GM12878 (cell line): Measurements from ENCODE around the gene MYO1E. TPM values are rescaled to one million over a fixed set of nuclear protein-coding genes. Genes with fewer than 3 reads are reported as not detected.

ENCODE experiments used
- ATAC-seq: fragments of 200-7000 bp; cut with Tn5 transposase; 3 replicates; pipeline ENCODE4 v1.9.1; 2020; ENCODE audit warnings: mild to moderate bottlenecking, moderate library complexity
- BruUV-seq: library from RNA; stranded (reverse); fragments of 400-500 nt; replicated peaks from 2 replicates; lab custom pipeline; 2021; lab: Mats Ljungman, UMichigan
- CTCF ChIA-PET: fragments of 300-600 bp; sonication (Branson Sonifier 250); formaldehyde crosslinking; extraction: SDS; loops from one replicate; lab custom pipeline; 2021; ENCODE audit warnings: inconsistent platforms; lab: Yijun Ruan, JAX
- POLR2A ChIA-PET: fragments of 350-600 bp; formaldehyde crosslinking; extraction: SDS; loops from one replicate; lab custom pipeline; 2021; ENCODE audit warnings: inconsistent platforms; lab: Charles Lee
- RAD21 ChIA-PET: fragments of 300-600 bp; sonication (Branson Sonifier 250); formaldehyde crosslinking; loops from one replicate; lab custom pipeline; 2023; ENCODE audit warnings: antibody characterized with exemption; ENCODE audit not compliant: unreplicated experiment; lab: Charles Lee
- SMC1A ChIA-PET: fragments of 300-600 bp; sonication (Branson Sonifier 250); formaldehyde crosslinking; loops from one replicate; lab custom pipeline; 2023; ENCODE audit not compliant: unreplicated experiment, uncharacterized antibody; lab: Charles Lee
- DNase-seq: peaks from one replicate; pipeline ENCODE4 v3.0.0-alpha.2; 2011; ENCODE audit warnings: low read depth, low spot score
- FAIRE-seq: peaks from 3 replicates; lab custom pipeline; 2011; peaks lifted over from hg19 to GRCh38; lab: Jason Lieb, UNC
- H2AFZ ChIP-seq: 2 replicates; pipeline ENCODE4 v1.6.0; 2011; ENCODE audit warnings: low read depth, low read length, control low read depth; ENCODE audit not compliant: control insufficient read depth
- H3K27ac ChIP-seq: 2 replicates; pipeline ENCODE4 v1.5.1; 2011; ENCODE audit warnings: control low read depth; ENCODE audit not compliant: control insufficient read depth, insufficient read depth
- H3K27me3 ChIP-seq, 2 experiments: replicated peaks in 1 of 2; 2 replicates each; pipeline versions ENCODE4 v1.6.0 to v1.6.1; 2011; ENCODE audit warnings: low read length in 1 of 2; ENCODE audit not compliant: control insufficient read depth in 2 of 2, insufficient read depth in 2 of 2
- H3K36me3 ChIP-seq, 2 experiments: 2 replicates each; pipeline ENCODE4 v1.5.1; 2011; ENCODE audit warnings: low read length in 1 of 2; ENCODE audit not compliant: control insufficient read depth in 2 of 2, insufficient read depth in 2 of 2
- H3K4me1 ChIP-seq: 2 replicates; pipeline ENCODE4 v1.6.1; 2011; ENCODE audit warnings: mild to moderate bottlenecking, low read length, moderate library complexity, mixed read lengths; ENCODE audit not compliant: control insufficient read depth, insufficient read depth
- H3K4me2 ChIP-seq: 2 replicates; pipeline ENCODE4 v1.6.0; 2011; ENCODE audit warnings: control low read depth; ENCODE audit not compliant: control insufficient read depth, insufficient read depth
- H3K4me3 ChIP-seq: fragments of 200-600 bp; sonication (generic); 2 replicates; pipeline ENCODE4 v1.5.1; 2016
- H3K79me2 ChIP-seq: 2 replicates; pipeline ENCODE4 v1.6.0; 2011; ENCODE audit warnings: low read length; ENCODE audit not compliant: control insufficient read depth, insufficient read depth
- H3K9ac ChIP-seq: 2 replicates; pipeline ENCODE4 v1.8.0; 2011; ENCODE audit warnings: low read length, control low read depth, mixed read lengths; ENCODE audit not compliant: control insufficient read depth, insufficient read depth
- H3K9me3 ChIP-seq: replicated peaks from 3 replicates; pipeline ENCODE4 v1.5.1; 2011; ENCODE audit warnings: mild to moderate bottlenecking, low read length; ENCODE audit not compliant: control insufficient read depth, insufficient read depth
- H4K20me1 ChIP-seq: 2 replicates; pipeline ENCODE4 v1.6.0; 2011; ENCODE audit not compliant: control insufficient read depth, insufficient read depth
- ETV6 ChIP-seq, 2 experiments: fragments of 450-650 bp in 1 of 2; IDR thresholded peaks in 1 of 2; conservative IDR thresholded peaks in 1 of 2; 2 replicates each; pipeline ENCODE4 v1.6.1; 2014; ENCODE audit warnings: antibody characterized with exemption in 1 of 2, borderline replicate concordance in 1 of 2, low read depth in 1 of 2, mild to moderate bottlenecking in 1 of 2, moderate library complexity in 1 of 2
- EZH2 ChIP-seq: IDR thresholded peaks from 2 replicates; pipeline ENCODE4 v1.6.1; 2012; ENCODE audit warnings: low read depth, mild to moderate bottlenecking, control low read depth, inconsistent platforms, low read length, borderline replicate concordance; ENCODE audit not compliant: control insufficient read depth
- FOXK2 ChIP-seq: fragments of 450-650 bp; IDR thresholded peaks from 2 replicates; pipeline ENCODE4 v1.6.1; 2017; ENCODE audit warnings: mild to moderate bottlenecking, moderate library complexity
- FOXM1 ChIP-seq: IDR thresholded peaks from 2 replicates; pipeline ENCODE4 v1.6.1; 2012; ENCODE audit warnings: low read depth, mild to moderate bottlenecking, inconsistent platforms, low read length, moderate library complexity
- NFYA ChIP-seq: IDR thresholded peaks from 2 replicates; pipeline ENCODE4 v1.6.1; 2011; ENCODE audit warnings: low read depth, mild to moderate bottlenecking, low read length, improper control_type of control experiment, borderline replicate concordance
- RELB ChIP-seq: fragments of 450-650 bp; IDR thresholded peaks from 2 replicates; pipeline ENCODE4 v1.6.1; 2017; ENCODE audit warnings: low read depth, mild to moderate bottlenecking, moderate library complexity
- RFX5 ChIP-seq: IDR thresholded peaks from 2 replicates; pipeline ENCODE4 v1.6.1; 2011; ENCODE audit warnings: low read depth, low read length, improper control_type of control experiment
- SMARCA5 ChIP-seq: fragments of 450-650 bp; IDR thresholded peaks from 2 replicates; pipeline ENCODE4 v1.6.1; 2017; ENCODE audit warnings: mild to moderate bottlenecking
- WGBS: methylation state at CpG from one replicate; pipeline ENCODE4 v1.1.6; 2016; ENCODE audit warnings: low lambda C conversion rate; ENCODE audit not compliant: insufficient replicate concordance, insufficient coverage; ENCODE audit errors: missing lambda C conversion rate; 5-methylcytosine and 5-hydroxymethylcytosine counted together
- in situ Hi-C: fragments of 300-500 bp; cut with MboI; formaldehyde crosslinking; loops from 9 replicates; pipeline ENCODE4 v1.14.3; 2018; ENCODE audit warnings: mixed read lengths
- intact Hi-C: fragments of 100-400 bp; cut with micrococcal nuclease; formaldehyde crosslinking; loops from one replicate; pipeline ENCODE4 v1.14.2; 2022; ENCODE audit not compliant: unreplicated experiment
- polyA plus RNA-seq, 11 experiments: library from polyadenylated mRNA; depleted of rRNA in 4 of 11; unstranded in 6 of 11; stranded (reverse) in 5 of 11; fragments of >200 nt; fragmentation: Nextera tagmentation in 4 of 11; fragmentation: Illumina TruSeq in 1 of 11; extraction: Ambion mirVana in 4 of 11; extraction: Trizol in 1 of 11; gene quantifications; 1 replicate in 1 of 11; 2 replicates in 10 of 11; pipeline versions ENCODE4 v1.2.1 to v1.2.3, GENCODE V29; 2011 to 2016; ENCODE audit warnings: inconsistent platforms in 2 of 11, missing spikeins in 2 of 11, low read depth in 1 of 11
- total RNA-seq, 4 experiments: library from RNA; depleted of rRNA in 3 of 4; stranded (reverse); fragments of >200 nt in 3 of 4; fragmentation: Illumina TruSeq in 1 of 4; extraction: Trizol in 1 of 4; gene quantifications; 2 replicates each; pipeline versions ENCODE4 v1.2.1 to v1.2.3, GENCODE V29; 2013 to 2021

MYO1E gene
- total and polyA plus RNA-seq, 10 of the 15 experiments (the other 5 are each of a cell fraction or from before 2014, with no cell fraction given), result 10.3 to 266 (median 64.9) TPM

- H3K36me3 ChIP-seq, result peaks cover 0 to 8% of the 10 kb centered on the region in 2 experiments; a peak in 3 of 4 replicates
- H3K4me1 ChIP-seq, result peaks cover 17% of the 10 kb centered on the region
- BruUV-seq, result no TSS peak
- no peak overlapping the region for H3K9ac ChIP-seq
- in situ Hi-C loops, result no loop called here
- ChIA-PET POLR2A (interaction anchor here (0.9 kb wide), 1 partner anchor 11 kb away, joined by 3 read pairs; no protein-coding TSS in a partner anchor), CTCF (interaction anchor here (1.1 kb wide), 2 partner anchors 10 to 26 kb away, joined by 3 read pairs; no protein-coding TSS in a partner anchor), RAD21 (interaction anchor here (1.2 to 1.8 kb wide), 3 partner anchors 17 to 26 kb away, joined by 3 to 5 read pairs (median 3); no protein-coding TSS in a partner anchor), SMC1A (interaction anchor here (0.6 to 1.9 kb wide), 3 partner anchors 17 to 164 kb away, joined by 3 to 6 read pairs (median 3); no protein-coding TSS in a partner anchor)
- no peaks in the 10 kb centered on the region for H3K9me3 ChIP-seq
- H3K27ac ChIP-seq, result no peak overlapping the region
- no peak overlapping the region for H2AFZ ChIP-seq
- no peak overlapping the region for H3K4me3 ChIP-seq
- no peak for DNase-seq
- intact Hi-C loops, result no loop called here
- no peak for FAIRE-seq
- no peak for ATAC-seq
- TF ChIP-seq RELB, result no peak
- no peak for TF ChIP-seq EZH2
- TF ChIP-seq FOXK2, result no peak
- TF ChIP-seq NFYA, result no peak
- TF ChIP-seq SMARCA5, result no peak
- TF ChIP-seq FOXM1, result no peak
- no peak for TF ChIP-seq ETV6 (conservative IDR thresholded peaks at IDR 0.05 in 1 of 2, IDR thresholded peaks at IDR 0.05 in 1 of 2; ENCODE audit: borderline replicate concordance in 1 of 2, low read depth in 1 of 2)
- TF ChIP-seq RFX5, result no peak
- H3K4me2 ChIP-seq, result no peak overlapping the region
- peaks cover 44% of the 10 kb centered on the region for H3K79me2 ChIP-seq
- no peaks in the 10 kb centered on the region for H3K27me3 ChIP-seq
- 91% methylated on average over 4 of the region's 4 CpGs for WGBS
- H4K20me1 ChIP-seq, result 0 out of 2 replicates have a peak, but pooled peaks cover 2% of the 10 kb centered on the region
Observed at GRCh38 chr15:59273234-59273633, 99.4 kb downstream of the MYO1E start.
